IMR-90 (cell line): ENCODE data around the gene SPHK2. TPM values are rescaled to one million over a fixed set of nuclear protein-coding genes. Genes with fewer than 3 reads are reported as not detected.

Source experiments
- ATAC-seq: fragments of 200-7000 bp; cut with Tn5 transposase; 2 replicates; pipeline ENCODE4 v1.9.1; 2020; ENCODE audit warnings: low read depth, mild to moderate bottlenecking, moderate library complexity
- BruUV-seq: library from RNA; stranded (reverse); fragments of 400-500 nt; replicated peaks from 2 replicates; lab custom pipeline; 2021; lab: Mats Ljungman, UMichigan
- CTCF ChIA-PET: fragments of 300-600 bp; formaldehyde crosslinking; extraction: SDS; loops from one replicate; lab custom pipeline; 2021; ENCODE audit warnings: antibody characterized with exemption; lab: Yijun Ruan, JAX
- POLR2A ChIA-PET: fragments of 300-600 bp; sonication (Branson Sonifier 250); formaldehyde crosslinking; loops from one replicate; lab custom pipeline; 2022; ENCODE audit warnings: antibody characterized with exemption; ENCODE audit not compliant: unreplicated experiment; lab: Charles Lee
- DNase-seq: peaks from one replicate; pipeline ENCODE4 v3.0.0; 2013
- H2AFZ ChIP-seq: replicated peaks from 2 replicates; pipeline ENCODE3; 2013; ENCODE audit warnings: low read length, mild to moderate bottlenecking; ENCODE audit not compliant: poor library complexity
- H2AK5ac ChIP-seq: 2 replicates; pipeline ENCODE4 v1.6.1; 2013; ENCODE audit warnings: low read depth, low read length, inconsistent platforms
- H2AK9ac ChIP-seq: replicated peaks from 2 replicates; pipeline ENCODE3; 2013; ENCODE audit warnings: mild to moderate bottlenecking, low read depth, low read length, moderate library complexity; ENCODE audit not compliant: poor library complexity
- H2BK120ac ChIP-seq: 2 replicates; pipeline ENCODE4 v1.6.1; 2013; ENCODE audit warnings: low read depth, low read length, inconsistent platforms
- H2BK15ac ChIP-seq: 3 replicates; pipeline ENCODE4 v1.6.1; 2013; ENCODE audit warnings: low read depth, low read length, inconsistent platforms
- H2BK20ac ChIP-seq: 2 replicates; pipeline ENCODE4 v1.6.1; 2013; ENCODE audit warnings: low read depth, mild to moderate bottlenecking, inconsistent platforms, low read length, moderate library complexity
- H2BK5ac ChIP-seq: 2 replicates; pipeline ENCODE4 v1.6.1; 2013; ENCODE audit warnings: mild to moderate bottlenecking, low read depth, low read length, inconsistent platforms; ENCODE audit not compliant: poor library complexity, severe bottlenecking
- H3K14ac ChIP-seq: replicated peaks from 2 replicates; pipeline ENCODE4 v1.6.1; 2013; ENCODE audit warnings: low read depth, low read length, inconsistent platforms
- H3K18ac ChIP-seq: 2 replicates; pipeline ENCODE4 v1.6.1; 2013; ENCODE audit warnings: low read depth, low read length, control low read depth
- H3K23ac ChIP-seq: 2 replicates; pipeline ENCODE4 v1.6.1; 2013; ENCODE audit warnings: low read depth, low read length, inconsistent platforms
- H3K27ac ChIP-seq: 2 replicates; pipeline ENCODE4 v1.5.1; 2013; ENCODE audit warnings: mild to moderate bottlenecking, control low read depth, low read length; ENCODE audit not compliant: insufficient read depth
- H3K27me3 ChIP-seq: 2 replicates; pipeline ENCODE4 v1.6.1; 2013; ENCODE audit warnings: low read length; ENCODE audit not compliant: control insufficient read depth, insufficient read depth
- H3K36me3 ChIP-seq: 2 replicates; pipeline ENCODE4 v1.6.1; 2013; ENCODE audit warnings: low read length, mixed read lengths; ENCODE audit not compliant: control insufficient read depth, insufficient read depth
- H3K4ac ChIP-seq: 2 replicates; pipeline ENCODE4 v1.6.1; 2013; ENCODE audit warnings: low read depth, low read length, inconsistent platforms
- H3K4me1 ChIP-seq: 2 replicates; pipeline ENCODE4 v1.6.1; 2013; ENCODE audit warnings: low read length, mixed read lengths; ENCODE audit not compliant: control insufficient read depth, insufficient read depth
- H3K4me2 ChIP-seq: 2 replicates; pipeline ENCODE4 v1.6.1; 2013; ENCODE audit warnings: low read depth, mild to moderate bottlenecking, control low read depth, low read length, moderate library complexity
- H3K4me3 ChIP-seq: 2 replicates; pipeline ENCODE4 v1.5.1; 2013; ENCODE audit warnings: low read depth, mild to moderate bottlenecking, control low read depth, low read length, moderate library complexity; ENCODE audit not compliant: insufficient read depth
- H3K56ac ChIP-seq: 2 replicates; pipeline ENCODE4 v1.6.1; 2013; ENCODE audit warnings: low read length, inconsistent platforms; ENCODE audit not compliant: insufficient read depth; ENCODE audit errors: extremely low read depth
- H3K79me1 ChIP-seq, 2 experiments: 2 replicates each; pipeline ENCODE4 v1.6.1; 2013; ENCODE audit warnings: low read length in 2 of 2, inconsistent platforms in 1 of 2, low read depth in 1 of 2
- H3K9ac ChIP-seq: 2 replicates; pipeline ENCODE4 v1.6.1; 2013; ENCODE audit warnings: low read depth, low read length, control low read depth
- H3K9me1 ChIP-seq: 2 replicates; pipeline ENCODE4 v1.6.1; 2013; ENCODE audit warnings: low read length, inconsistent platforms; ENCODE audit not compliant: insufficient read depth
- H3K9me3 ChIP-seq: 2 replicates; pipeline ENCODE4 v1.6.1; 2013; ENCODE audit warnings: low read length; ENCODE audit not compliant: control insufficient read depth, insufficient read depth
- H4K20me1 ChIP-seq: 2 replicates; pipeline ENCODE4 v1.6.1; 2013; ENCODE audit warnings: low read length, inconsistent platforms; ENCODE audit not compliant: insufficient read depth
- H4K5ac ChIP-seq: 2 replicates; pipeline ENCODE4 v1.6.1; 2013; ENCODE audit warnings: mild to moderate bottlenecking, low read depth, low read length, control low read depth
- H4K8ac ChIP-seq, 2 experiments: 2 replicates each; pipeline ENCODE4 v1.6.1; 2013; ENCODE audit warnings: low read depth in 2 of 2, low read length in 2 of 2, control low read depth in 1 of 2, inconsistent platforms in 1 of 2
- H4K91ac ChIP-seq: 2 replicates; pipeline ENCODE4 v1.6.1; 2013; ENCODE audit warnings: low read depth, low read length, inconsistent platforms; ENCODE audit not compliant: insufficient read depth
- BHLHE40 ChIP-seq: fragments of 150-350 bp; IDR thresholded peaks from 2 replicates; pipeline ENCODE4 v1.6.1; 2016; ENCODE audit warnings: mild to moderate bottlenecking, low read depth, low read length
- CEBPB ChIP-seq: IDR thresholded peaks from 2 replicates; pipeline ENCODE4 v1.6.1; 2012; ENCODE audit warnings: low read depth, low read length, improper control_type of control experiment
- MAFK ChIP-seq: IDR thresholded peaks from 2 replicates; pipeline ENCODE4 v1.6.1; 2012; ENCODE audit warnings: low read depth, low read length, improper control_type of control experiment
- MAZ ChIP-seq: IDR thresholded peaks from 2 replicates; pipeline ENCODE4 v1.6.1; 2012; ENCODE audit warnings: low read depth, mild to moderate bottlenecking, low read length, improper control_type of control experiment, moderate library complexity, borderline replicate concordance
- NFE2L2 ChIP-seq: fragments of 150-350 bp; IDR thresholded peaks from 2 replicates; pipeline ENCODE4 v1.6.1; 2016; ENCODE audit warnings: low read depth, mild to moderate bottlenecking, low read length
- WGBS, 2 experiments: methylation state at CpG; one replicate each; pipeline versions ENCODE4 v1.1.5 to v1.1.7; 2013; ENCODE audit warnings: missing lambda C conversion rate in 2 of 2; ENCODE audit not compliant: insufficient read length in 1 of 2; ENCODE audit errors: extremely low coverage in 2 of 2; 5-methylcytosine and 5-hydroxymethylcytosine counted together
- dilution Hi-C: fragments of 300-500 bp; cut with HindIII; formaldehyde crosslinking; loops from one replicate; pipeline ENCODE4 v1.14.3; 2018; ENCODE audit warnings: low sequenced_read_pairs; ENCODE audit not compliant: unreplicated experiment
- in situ Hi-C: fragments of 300-500 bp; cut with MboI; formaldehyde crosslinking; loops from 3 replicates; pipeline ENCODE4 v1.14.3; 2019; ENCODE audit warnings: low sequenced_read_pairs, inconsistent platforms, mixed read lengths
- intact Hi-C: fragments of 100-400 bp; cut with micrococcal nuclease; formaldehyde crosslinking; loops from 2 replicates; pipeline ENCODE4 v1.10.0; 2022
- polyA plus RNA-seq, 3 experiments: library from polyadenylated mRNA; depleted of rRNA; stranded (reverse); fragments of >200 nt; gene quantifications; 2 replicates each; pipeline ENCODE4 v1.2.3, GENCODE V29; 2012; ENCODE audit warnings: low replicate concordance in 1 of 3
- total RNA-seq: library from RNA; depleted of rRNA; stranded (reverse); fragments of >200 nt; gene quantifications from 2 replicates; pipeline ENCODE4 v1.2.3, GENCODE V29; 2012
- TF ChIP-seq, protein P1 (sequence below): fragments of 150-350 bp; IDR thresholded peaks from 2 replicates; pipeline ENCODE4 v1.6.1; 2017; ENCODE audit warnings: mild to moderate bottlenecking, antibody characterized with exemption, low read length, low read depth

Gene SPHK2
- total and polyA plus RNA-seq, 2 of the 4 experiments (the other 2 are of a cell fraction) = 1.6 to 9.9 TPM

DNA sequence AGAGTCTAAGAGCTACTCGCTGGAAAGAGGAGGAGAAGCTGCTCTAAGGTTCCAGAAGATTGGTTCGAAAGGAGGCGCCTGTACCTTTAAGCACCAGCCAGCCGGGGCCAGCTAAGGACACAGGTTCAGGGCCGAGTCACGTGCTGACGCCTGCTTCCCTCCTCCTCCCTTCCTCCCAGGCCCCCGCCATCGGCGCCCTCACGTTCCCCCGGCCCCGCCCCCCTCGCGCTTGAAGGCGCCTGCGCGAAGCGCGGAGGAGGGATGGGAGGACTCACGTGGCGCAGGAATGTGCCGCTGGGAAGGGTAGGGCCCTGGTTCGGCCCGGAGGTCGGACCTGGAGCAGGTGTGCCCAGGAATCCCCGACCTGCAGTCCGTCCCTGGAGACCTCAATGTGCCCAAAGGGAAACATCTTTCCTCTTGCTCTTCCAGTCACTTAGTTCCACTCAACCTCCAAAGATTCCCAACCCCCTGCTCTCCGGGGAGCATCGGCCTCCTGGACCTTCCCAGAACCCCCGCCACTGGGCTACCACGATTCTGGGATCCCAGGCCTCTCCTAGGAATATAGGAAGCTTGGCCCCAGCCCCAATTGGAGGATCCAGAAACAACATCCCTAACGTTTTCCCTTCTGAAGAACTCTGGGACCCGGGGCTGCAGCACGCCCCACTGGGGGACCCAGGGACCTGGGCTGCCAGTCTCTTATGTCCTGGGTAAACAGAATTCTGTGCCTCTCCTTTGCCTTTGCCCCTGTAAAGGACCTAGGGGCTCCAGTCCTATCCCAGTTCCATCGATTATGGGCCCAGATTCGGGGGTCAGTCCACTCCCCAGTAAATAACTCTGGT lies 15.3 kb downstream of the SPHK2 start:
- peak; percentile 92 for DNase-seq
- peak overlapping the region; percentile 15; the same call in 1 of the 2 replicates for H3K4me3 ChIP-seq
- peak overlapping the region; percentile 92 to 99 for H4K8ac ChIP-seq
- POLR2A ChIA-PET = interaction anchor here (0.7 kb wide), 1 partner anchor 14 kb away, joined by 3 read pairs; no protein-coding TSS in a partner anchor
- H3K14ac ChIP-seq = peak overlapping the region; percentile 95
- in situ Hi-C loops = no loop called here
- peaks cover 4% of the 10 kb centered on the region; the same call in 1 of the 2 replicates for H4K20me1 ChIP-seq
- H2AK5ac ChIP-seq = peak overlapping the region; percentile 98
- H3K9me1 ChIP-seq = peaks cover 28% of the 10 kb centered on the region
- H2AK9ac ChIP-seq = peak overlapping the region; percentile 94
- peak overlapping the region; percentile 61 for H3K23ac ChIP-seq
- H2AFZ ChIP-seq = peak overlapping the region; percentile 91
- H3K56ac ChIP-seq = peak overlapping the region; percentile 63
- H4K5ac ChIP-seq = peak overlapping the region; percentile 95
- ATAC-seq = peak; percentile 40
- CTCF ChIA-PET = no interaction called here
- H2BK120ac ChIP-seq = peak overlapping the region; percentile 97
- peaks cover 0 to 18% of the 10 kb centered on the region in 2 experiments; a peak in 3 of 4 replicates for H3K79me1 ChIP-seq
- H3K4me1 ChIP-seq = peaks cover 43% of the 10 kb centered on the region
- dilution Hi-C loops = no loop called here
- peak overlapping the region; percentile 92 for H3K18ac ChIP-seq
- peak overlapping the region; percentile 91 for H2BK5ac ChIP-seq
- WGBS, 2 experiments = 28% methylated on average over 2 of the region's 37 CpGs; no CpG with 5 or more reads in 1 of the 2 experiments
- no peaks in the 10 kb centered on the region for H3K9me3 ChIP-seq
- H3K27me3 ChIP-seq = no peaks in the 10 kb centered on the region
- H3K4me2 ChIP-seq = peak overlapping the region; percentile 67
- peak overlapping the region; percentile 71 for H3K9ac ChIP-seq
- H2BK15ac ChIP-seq = peak overlapping the region; percentile 96
- TF ChIP-seq NFE2L2 = 0 out of 2 replicates have a peak, but pooled peaks have one; percentile 13
- TF ChIP-seq CEBPB = no peak
- no peak for TF ChIP-seq MAFK
- TF ChIP-seq MAZ = peak; percentile 99
- TF ChIP-seq, protein P1, sequence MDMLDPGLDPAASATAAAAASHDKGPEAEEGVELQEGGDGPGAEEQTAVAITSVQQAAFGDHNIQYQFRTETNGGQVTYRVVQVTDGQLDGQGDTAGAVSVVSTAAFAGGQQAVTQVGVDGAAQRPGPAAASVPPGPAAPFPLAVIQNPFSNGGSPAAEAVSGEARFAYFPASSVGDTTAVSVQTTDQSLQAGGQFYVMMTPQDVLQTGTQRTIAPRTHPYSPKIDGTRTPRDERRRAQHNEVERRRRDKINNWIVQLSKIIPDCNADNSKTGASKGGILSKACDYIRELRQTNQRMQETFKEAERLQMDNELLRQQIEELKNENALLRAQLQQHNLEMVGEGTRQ = peak; percentile 94
- peak; percentile 98 for TF ChIP-seq BHLHE40
- BruUV-seq = no TSS peak
- H2BK20ac ChIP-seq = peak overlapping the region; percentile 99
- H3K27ac ChIP-seq = peak overlapping the region; percentile 83
- H3K36me3 ChIP-seq = no peaks in the 10 kb centered on the region; the same call in 1 of the 2 replicates
- intact Hi-C loops = no loop called here
- H3K4ac ChIP-seq = peak overlapping the region; percentile 96
- peak overlapping the region; percentile 95 for H4K91ac ChIP-seq
